ENCODE data around the gene PDE3B.
"Not testable (repeated sequence)": the region's sequence is repeated elsewhere in the genome, so short reads cannot be mapped to it uniquely, and the experiment has no call there.

The PDE3B gene

GRCh38 chr11:14750911-14751310 lies 107.3 kb downstream of the PDE3B start:
- DNase-seq = no peak

GRCh38 chr11:14751975-14752407 lies 108.4 kb downstream of the PDE3B start:
- DNase-seq = no peak

GRCh38 chr11:14755140-14755539 lies 111.5 kb downstream of the PDE3B start:
- no peak for DNase-seq

- no peak for DNase-seq
Measured at GRCh38 chr11:14756349-14756748, 112.7 kb downstream of the PDE3B start.

- DNase-seq = not testable (repeated sequence)
Measured at GRCh38 chr11:14759300-14760012, 115.9 kb downstream of the PDE3B start.

- no peak for DNase-seq
Measured at GRCh38 chr11:14764179-14764578, 120.6 kb downstream of the PDE3B start.

GRCh38 chr11:14764579-14765527 lies 121.2 kb downstream of the PDE3B start:
- DNase-seq = peak; percentile 4

- DNase-seq = no peak
Measured at GRCh38 chr11:14766585-14766984, 123.0 kb downstream of the PDE3B start.

GRCh38 chr11:14768526-14769188 lies 125.1 kb downstream of the PDE3B start:
- DNase-seq = no peak

- no peak for DNase-seq
Measured at GRCh38 chr11:14773755-14774154, 130.2 kb downstream of the PDE3B start.

GRCh38 chr11:14774721-14775120 lies 131.1 kb downstream of the PDE3B start:
- no peak for DNase-seq

GRCh38 chr11:14775897-14776296 lies 132.3 kb downstream of the PDE3B start:
- no peak for DNase-seq

- DNase-seq = not testable (repeated sequence)
Measured at GRCh38 chr11:14778460-14778859, 134.9 kb downstream of the PDE3B start.

- no peak for DNase-seq
Measured at GRCh38 chr11:14783788-14784187, 140.2 kb downstream of the PDE3B start.

GRCh38 chr11:14784230-14784629 lies 140.6 kb downstream of the PDE3B start:
- no peak for DNase-seq

GRCh38 chr11:14789879-14790484 lies 146.4 kb downstream of the PDE3B start:
- DNase-seq = no peak

GRCh38 chr11:14793546-14793945 lies 149.9 kb downstream of the PDE3B start:
- DNase-seq = no peak

- not testable (repeated sequence) for DNase-seq
Measured at GRCh38 chr11:14796028-14796427, 152.4 kb downstream of the PDE3B start.

- DNase-seq = no peak
Measured at GRCh38 chr11:14803846-14804245, 160.2 kb downstream of the PDE3B start.

GRCh38 chr11:14809466-14809865 lies 165.9 kb downstream of the PDE3B start:
- no peak for DNase-seq

GRCh38 chr11:14812757-14813156 lies 169.2 kb downstream of the PDE3B start:
- DNase-seq = no peak

- DNase-seq = no peak
Measured at GRCh38 chr11:14813516-14813915, 169.9 kb downstream of the PDE3B start.

- no peak for DNase-seq
Measured at GRCh38 chr11:14818779-14819178, 175.2 kb downstream of the PDE3B start.
